ENCODE measurements around the gene HAUS8. TPM values are rescaled to one million over a fixed set of nuclear protein-coding genes. Genes with fewer than 3 reads are reported as not detected.

The HAUS8 gene
- total and polyA plus RNA-seq, 10 of the 15 experiments (the other 5 are each of a cell fraction or from before 2014, with no cell fraction given), result 22.7 to 43.9 (median 34.4) TPM

- H3K4me2 ChIP-seq (ENCODE audit: control insufficient read depth, insufficient read depth), result no peak overlapping the region
- H2AFZ ChIP-seq (ENCODE audit: control insufficient read depth, low read depth, low read length), result no peak overlapping the region
- BruUV-seq (replicated peaks), result no TSS peak
- intact Hi-C loops (cut with micrococcal nuclease; ENCODE audit: unreplicated experiment), result no loop called here
- no peak for TF ChIP-seq ASH2L (IDR thresholded peaks at IDR 0.05; ENCODE audit: borderline replicate concordance, low read depth)
- TF ChIP-seq ZZZ3 (IDR thresholded peaks at IDR 0.05; ENCODE audit: control insufficient read depth, insufficient read length, low read depth), result no peak
- TF ChIP-seq STAT1 (conservative IDR thresholded peaks at IDR 0.05), result no peak
- no peak for TF ChIP-seq MTA2 (IDR thresholded peaks at IDR 0.05; ENCODE audit: low read depth)
- no peak for TF ChIP-seq TCF7 (IDR thresholded peaks at IDR 0.05; ENCODE audit: borderline replicate concordance)
- TF ChIP-seq FOS (IDR thresholded peaks at IDR 0.05; ENCODE audit: borderline replicate concordance, extremely low read depth, insufficient read length), result no peak
- TF ChIP-seq SKIL (IDR thresholded peaks at IDR 0.05; ENCODE audit: low read depth, poor library complexity, severe bottlenecking), result no peak
- no peak for TF ChIP-seq REST (IDR thresholded peaks at IDR 0.05; ENCODE audit: low read depth, low read length)
- no peak for TF ChIP-seq SIX5 (IDR thresholded peaks at IDR 0.05; ENCODE audit: low read depth, low read length, severe bottlenecking)
- no peak for TF ChIP-seq CEBPB (IDR thresholded peaks at IDR 0.05; ENCODE audit: borderline replicate concordance in 1 of 2, low read depth in 2 of 2, low read length in 2 of 2)
- no peak for TF ChIP-seq SMAD1 (IDR thresholded peaks at IDR 0.05; ENCODE audit: low read depth, partially characterized antibody)
- no peak for TF ChIP-seq E2F4 (IDR thresholded peaks at IDR 0.05; ENCODE audit: low read depth, low read length)
- H3K4me1 ChIP-seq (ENCODE audit: control insufficient read depth, insufficient read depth, low read length), result no peaks in the 10 kb centered on the region
- H3K9me3 ChIP-seq (replicated peaks; ENCODE audit: control insufficient read depth, insufficient read depth, low read length), result no peaks in the 10 kb centered on the region; the same call in 2 of the 3 replicates
- H3K4me3 ChIP-seq, result no peak overlapping the region
- H3K36me3 ChIP-seq (ENCODE audit: control insufficient read depth in 2 of 2, insufficient read depth in 2 of 2, low read length in 1 of 2), result no peaks in the 10 kb centered on the region
- H4K20me1 ChIP-seq (ENCODE audit: control insufficient read depth, insufficient read depth), result no peaks in the 10 kb centered on the region
- H3K27me3 ChIP-seq (replicated peaks in 1 of 2; ENCODE audit: control insufficient read depth in 2 of 2, insufficient read depth in 2 of 2, low read length in 1 of 2), result no peaks in the 10 kb centered on the region
- DNase-seq (ENCODE audit: low read depth, low spot score), result no peak
- 7% methylated on average over 7 of the region's 7 CpGs for WGBS (ENCODE audit: insufficient coverage, insufficient replicate concordance, low lambda C conversion rate, missing lambda C conversion rate)
- H3K9ac ChIP-seq (ENCODE audit: control insufficient read depth, insufficient read depth, low read length), result no peak overlapping the region
- ATAC-seq, result no peak
- SMC1A ChIA-PET (ENCODE audit: uncharacterized antibody, unreplicated experiment), result no interaction called here
- CTCF ChIA-PET, result interaction anchor here (0.7 kb wide), 1 partner anchor 257 kb away, joined by 3 read pairs; no protein-coding TSS in a partner anchor
- H3K27ac ChIP-seq (ENCODE audit: control insufficient read depth, insufficient read depth), result no peak overlapping the region
- FAIRE-seq, result no peak
- in situ Hi-C loops (cut with MboI), result no loop called here
- H3K79me2 ChIP-seq (ENCODE audit: control insufficient read depth, insufficient read depth, low read length), result no peaks in the 10 kb centered on the region
- RAD21 ChIA-PET (ENCODE audit: unreplicated experiment), result no interaction called here
- POLR2A ChIA-PET, result no interaction called here
Observed at GRCh38 chr19:17002455-17002854, 72.8 kb downstream of the HAUS8 start.
